Measurements from ENCODE around the gene U2AF1L4. TPM values are rescaled to one million over a fixed set of nuclear protein-coding genes. Genes with fewer than 3 reads are reported as not detected.
"Not testable (repeated sequence)": the region's sequence is repeated elsewhere in the genome, so short reads cannot be mapped to it uniquely, and the experiment has no call there.

U2AF1L4 gene
- total and polyA plus RNA-seq, 2 donors (not counting 1 experiment from before 2014, with no cell fraction given): 62.1 to 89.7 TPM

- WGBS (ENCODE audit: insufficient coverage): 96% methylated on average over 9 of the region's 23 CpGs
- no peak overlapping the region for H3K4me3 ChIP-seq (ENCODE audit: control extremely low read depth in 1 of 5, extremely low read depth in 1 of 5, insufficient read depth in 1 of 5, low read depth in 2 of 5, low read length in 4 of 5)
- no peaks in the 10 kb centered on the region for H3K27me3 ChIP-seq (replicated peaks in 1 of 4; ENCODE audit: control extremely low read depth in 1 of 4, control insufficient read depth in 3 of 4, insufficient read depth in 4 of 4, low read length in 3 of 4)
- intact Hi-C loops (cut with micrococcal nuclease): no loop called here
- H3K4me1 ChIP-seq (ENCODE audit: control insufficient read depth in 2 of 2, insufficient read depth in 2 of 2, low read length in 2 of 2): no peaks in the 10 kb centered on the region
- CTCF ChIA-PET: interaction anchor here (1.1 kb wide), 1 partner anchor 32 kb away, joined by 3 read pairs; no protein-coding TSS in a partner anchor
- TF ChIP-seq CTCF (IDR thresholded peaks at IDR 0.05): no peak
- no peak for TF ChIP-seq EZH2 (IDR thresholded peaks at IDR 0.05; ENCODE audit: borderline replicate concordance, insufficient read depth, low read depth, low read length, poor library complexity, severe bottlenecking)
- no peaks in the 10 kb centered on the region for H3K9me3 ChIP-seq (ENCODE audit: control extremely low read depth in 1 of 3, control insufficient read depth in 2 of 3, insufficient read depth in 1 of 3, low read length in 2 of 3)
- ATAC-seq (ENCODE audit: low read depth): no peak
- Mint-ChIP-seq H3K27me3 (no peaks in the 10 kb centered on the region), H3K9me3 (ENCODE audit: insufficient read depth) (no peaks in the 10 kb centered on the region), H3K27ac (no peak overlapping the region), H3K4me3 (no peak overlapping the region), H3K4me1 (peaks cover 5% of the 10 kb centered on the region)
- POLR2A ChIA-PET: interaction anchor here (0.5 to 1.2 kb wide), 2 partner anchors 15 to 159 kb away, joined by 3 read pairs; no protein-coding TSS in a partner anchor
- H3K79me2 ChIP-seq (ENCODE audit: control insufficient read depth, insufficient read depth, low read length): peaks cover 77% of the 10 kb centered on the region
- DNase-seq: no peak
- H3K27ac ChIP-seq (ENCODE audit: low read length in 2 of 2): no peak overlapping the region
- H4K20me1 ChIP-seq (ENCODE audit: control insufficient read depth, insufficient read depth, low read length, poor library complexity, severe bottlenecking): peaks cover 55% of the 10 kb centered on the region
- H3K36me3 ChIP-seq (replicated peaks in 1 of 2; ENCODE audit: control extremely low read depth in 1 of 2, control insufficient read depth in 1 of 2, extremely low read depth in 1 of 2, insufficient read depth in 2 of 2, low read length in 1 of 2): peaks cover 5 to 91% of the 10 kb centered on the region in 2 experiments
- H2AFZ ChIP-seq (ENCODE audit: insufficient read depth, low read depth, low read length, poor library complexity, severe bottlenecking): no peak overlapping the region
- no peak overlapping the region for H3K4me2 ChIP-seq (replicated peaks; ENCODE audit: low read depth, low read length, poor library complexity, severe bottlenecking)
- no peak overlapping the region for H3K9ac ChIP-seq (ENCODE audit: low read length)
These were observed 19.9 kb downstream of the U2AF1L4 start for GRCh38 chr19:35725216-35725861.

- POLR2A ChIA-PET: interaction anchor here (1.2 kb wide), 1 partner anchor 16 kb away, joined by 3 read pairs; no protein-coding TSS in a partner anchor
- 98% methylated on average over 10 of the region's 12 CpGs for WGBS (ENCODE audit: insufficient coverage)
- CTCF ChIA-PET: interaction anchor here (1.1 kb wide), 1 partner anchor 31 kb away, joined by 3 read pairs; no protein-coding TSS in a partner anchor
- Histone ChIP-seq H3K79me2 (ENCODE audit: control insufficient read depth, insufficient read depth, low read length) (peaks cover 79% of the 10 kb centered on the region), H3K9ac (ENCODE audit: low read length) (no peak overlapping the region), H3K4me2 (replicated peaks; ENCODE audit: low read depth, low read length, poor library complexity, severe bottlenecking) (no peak overlapping the region), H2AFZ (ENCODE audit: insufficient read depth, low read depth, low read length, poor library complexity, severe bottlenecking) (no peak overlapping the region), H3K9me3 (ENCODE audit: control extremely low read depth in 1 of 3, control insufficient read depth in 2 of 3, insufficient read depth in 1 of 3, low read length in 2 of 3) (no peaks in the 10 kb centered on the region), H3K27ac (ENCODE audit: low read length in 2 of 2) (no peak overlapping the region), H3K4me1 (ENCODE audit: control insufficient read depth in 2 of 2, insufficient read depth in 2 of 2, low read length in 2 of 2) (peaks cover 0 to 2% of the 10 kb centered on the region in 2 donors), H3K4me3 (ENCODE audit: control extremely low read depth in 1 of 5, extremely low read depth in 1 of 5, insufficient read depth in 1 of 5, low read depth in 2 of 5, low read length in 4 of 5) (no peak overlapping the region), H3K36me3 (replicated peaks in 1 of 2; ENCODE audit: control extremely low read depth in 1 of 2, control insufficient read depth in 1 of 2, extremely low read depth in 1 of 2, insufficient read depth in 2 of 2, low read length in 1 of 2) (peaks cover 5 to 91% of the 10 kb centered on the region in 2 experiments), H4K20me1 (ENCODE audit: control insufficient read depth, insufficient read depth, low read length, poor library complexity, severe bottlenecking) (peaks cover 63% of the 10 kb centered on the region), H3K27me3 (replicated peaks in 1 of 4; ENCODE audit: control extremely low read depth in 1 of 4, control insufficient read depth in 3 of 4, insufficient read depth in 4 of 4, low read length in 3 of 4) (no peaks in the 10 kb centered on the region)
- Mint-ChIP-seq H3K4me3 (no peak overlapping the region), H3K27ac (no peak overlapping the region), H3K9me3 (ENCODE audit: insufficient read depth) (no peaks in the 10 kb centered on the region), H3K27me3 (no peaks in the 10 kb centered on the region), H3K4me1 (peaks cover 8% of the 10 kb centered on the region)
- intact Hi-C loops (cut with micrococcal nuclease): no loop called here
- no peak for ATAC-seq (ENCODE audit: low read depth)
- TF ChIP-seq EZH2 (IDR thresholded peaks at IDR 0.05; ENCODE audit: borderline replicate concordance, insufficient read depth, low read depth, low read length, poor library complexity, severe bottlenecking) (no peak), CTCF (IDR thresholded peaks at IDR 0.05) (no peak)
- no peak for DNase-seq
These were observed 20.7 kb downstream of the U2AF1L4 start for GRCh38 chr19:35724560-35724959.

- H3K9me3 ChIP-seq (ENCODE audit: control extremely low read depth in 1 of 3, control insufficient read depth in 2 of 3, insufficient read depth in 1 of 3, low read length in 2 of 3); H3K27ac Mint-ChIP-seq; ATAC-seq (ENCODE audit: low read depth); intact Hi-C loops (cut with micrococcal nuclease); H3K4me2 ChIP-seq (replicated peaks; ENCODE audit: low read depth, low read length, poor library complexity, severe bottlenecking); H3K27me3 ChIP-seq (replicated peaks in 1 of 4; ENCODE audit: control extremely low read depth in 1 of 4, control insufficient read depth in 3 of 4, insufficient read depth in 4 of 4, low read length in 3 of 4); H3K9ac ChIP-seq (ENCODE audit: low read length); H3K4me1 ChIP-seq (ENCODE audit: control insufficient read depth in 2 of 2, insufficient read depth in 2 of 2, low read length in 2 of 2); H3K27ac ChIP-seq (ENCODE audit: low read length in 2 of 2); H3K27me3 Mint-ChIP-seq; H3K9me3 Mint-ChIP-seq (ENCODE audit: insufficient read depth); H2AFZ ChIP-seq (ENCODE audit: insufficient read depth, low read depth, low read length, poor library complexity, severe bottlenecking); H3K4me3 ChIP-seq (ENCODE audit: control extremely low read depth in 1 of 5, extremely low read depth in 1 of 5, insufficient read depth in 1 of 5, low read depth in 2 of 5, low read length in 4 of 5); DNase-seq; H3K4me3 Mint-ChIP-seq: not testable (repeated sequence)
- Histone ChIP-seq H3K79me2 (ENCODE audit: control insufficient read depth, insufficient read depth, low read length) (peaks cover 83% of the 10 kb centered on the region), H4K20me1 (ENCODE audit: control insufficient read depth, insufficient read depth, low read length, poor library complexity, severe bottlenecking) (peaks cover 68% of the 10 kb centered on the region), H3K36me3 (replicated peaks in 1 of 2; ENCODE audit: control extremely low read depth in 1 of 2, control insufficient read depth in 1 of 2, extremely low read depth in 1 of 2, insufficient read depth in 2 of 2, low read length in 1 of 2) (peaks cover 5 to 88% of the 10 kb centered on the region in 2 experiments)
- ChIA-PET POLR2A (interaction anchor here (1.2 kb wide), 1 partner anchor 16 kb away, joined by 3 read pairs; no protein-coding TSS in a partner anchor), CTCF (interaction anchor here (0.6 kb wide), 1 partner anchor 160 kb away, joined by 3 read pairs; no protein-coding TSS in a partner anchor)
- WGBS (ENCODE audit: insufficient coverage): 96% methylated on average over 7 of the region's 7 CpGs
- H3K4me1 Mint-ChIP-seq: peaks cover 12% of the 10 kb centered on the region
These were observed 21.1 kb downstream of the U2AF1L4 start for GRCh38 chr19:35724132-35724531.
